Esophagus mucosa (tissue), 1 donor: ENCODE measurements around the gene GNAS. TPM values are rescaled to one million over a fixed set of nuclear protein-coding genes. Genes with fewer than 3 reads are reported as not detected.
"Not testable (repeated sequence)": the region's sequence is repeated elsewhere in the genome, so short reads cannot be mapped to it uniquely, and the experiment has no call there.

ENCODE experiments used
- ATAC-seq: fragments of 200-7000 bp; cut with Tn5 transposase; one replicate; pipeline ENCODE4 v1.9.1; 2020
- total RNA-seq: library from RNA; stranded (reverse); gene quantifications from one replicate; pipeline ENCODE4 v1.2.4, GENCODE V29; 2023
- donor health status: DM: yes; HTN: yes; CAD: no.

The GNAS gene
- total RNA-seq, 1 donor from 2014 or later, result 361 TPM

DNA sequence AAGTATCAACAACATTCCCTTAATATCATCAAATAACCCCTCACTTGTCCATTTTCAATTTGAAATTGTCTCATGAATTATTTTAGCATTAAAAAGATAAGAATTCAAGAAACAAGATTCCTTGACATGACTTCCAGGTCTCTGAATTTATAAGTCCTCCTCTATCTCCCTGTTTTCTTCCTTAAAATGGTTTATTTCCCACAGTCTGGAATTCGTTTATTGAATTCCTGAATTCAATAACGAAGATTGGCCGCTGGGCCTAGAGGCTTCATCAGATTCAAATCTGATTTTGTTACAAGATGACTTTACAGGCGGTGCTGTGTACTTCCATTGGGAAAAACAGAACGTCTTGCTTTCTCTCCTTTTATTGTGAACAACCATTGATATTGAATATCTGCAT lies 79.7 kb downstream of the GNAS start:
- no peak for ATAC-seq

DNA sequence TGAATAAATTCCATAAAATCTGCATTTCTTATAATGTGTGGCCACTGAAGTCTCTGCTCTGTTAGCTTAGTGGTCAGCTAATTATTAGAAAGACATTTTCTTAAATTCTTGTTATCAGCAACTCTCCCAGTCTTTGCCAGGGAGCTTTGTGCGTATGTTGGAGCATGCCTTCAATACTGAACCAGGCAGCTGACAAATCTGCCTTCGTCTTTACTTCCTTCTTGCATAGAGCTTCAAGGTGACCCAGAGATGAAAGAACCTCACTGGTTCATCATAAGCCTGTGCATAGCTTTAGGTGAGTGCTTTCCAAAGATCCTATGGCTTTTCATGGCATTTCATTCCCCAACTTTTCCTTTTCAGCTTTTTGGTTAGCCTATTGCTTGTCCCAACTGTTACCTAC lies 85.6 kb downstream of the GNAS start:
- no peak for ATAC-seq

DNA sequence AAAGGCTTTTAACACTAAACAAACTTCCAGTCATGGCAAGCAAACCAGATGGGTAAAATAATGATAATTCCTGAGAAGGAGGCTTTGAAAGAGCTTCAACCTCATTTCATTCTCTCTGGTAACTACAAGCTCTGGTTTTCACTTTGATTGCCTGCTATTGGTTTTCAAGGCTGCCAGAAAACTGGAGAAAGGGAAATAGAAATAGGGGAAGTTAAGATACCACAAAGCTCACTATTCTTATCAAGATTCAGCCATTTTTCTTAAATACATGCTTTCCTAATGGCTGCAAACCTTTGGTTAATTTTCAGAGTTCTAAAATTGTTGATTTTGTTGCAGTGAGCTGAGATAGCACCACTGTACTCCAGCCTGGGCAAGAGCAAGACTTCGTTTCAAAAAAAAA lies 86.0 kb downstream of the GNAS start:
- no peak for ATAC-seq

DNA sequence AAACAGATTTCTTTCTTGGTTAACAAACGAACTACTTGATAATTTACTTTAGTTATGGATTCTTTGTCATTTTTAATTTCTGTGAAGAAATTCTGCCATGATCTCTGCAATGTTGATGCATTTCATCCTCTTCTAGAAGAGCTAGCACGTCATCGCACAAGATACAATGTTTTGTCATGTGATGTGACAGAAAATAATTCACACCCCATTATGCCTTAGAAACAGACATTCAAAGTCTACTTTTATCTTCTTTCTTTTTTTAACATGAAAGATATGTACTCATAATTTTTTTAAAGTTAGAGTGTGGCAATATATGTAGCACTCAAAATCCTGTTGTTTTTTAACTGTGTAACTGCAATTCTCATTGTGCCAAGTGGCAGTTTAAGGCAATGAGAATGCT lies 89.0 kb downstream of the GNAS start:
- ATAC-seq, result no peak

DNA sequence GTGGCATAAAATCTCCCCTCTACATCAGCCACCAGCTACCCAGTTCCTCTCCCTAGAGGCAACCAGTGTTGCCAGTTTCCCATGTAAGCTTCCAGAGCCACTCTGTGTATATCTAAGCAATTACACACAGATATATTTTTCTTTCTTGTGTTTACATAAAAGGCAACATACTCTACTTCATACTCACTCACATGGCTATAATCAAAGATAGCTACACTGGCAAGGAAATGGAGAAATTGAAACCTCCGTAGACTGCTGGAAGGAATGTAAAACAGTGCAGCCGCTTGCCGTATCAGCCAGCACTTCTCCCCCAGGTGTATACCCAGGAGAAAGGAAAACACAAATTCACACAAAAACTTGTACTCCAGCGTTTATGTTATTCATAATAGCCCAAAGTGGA lies 90.0 kb downstream of the GNAS start:
- ATAC-seq, result no peak

DNA sequence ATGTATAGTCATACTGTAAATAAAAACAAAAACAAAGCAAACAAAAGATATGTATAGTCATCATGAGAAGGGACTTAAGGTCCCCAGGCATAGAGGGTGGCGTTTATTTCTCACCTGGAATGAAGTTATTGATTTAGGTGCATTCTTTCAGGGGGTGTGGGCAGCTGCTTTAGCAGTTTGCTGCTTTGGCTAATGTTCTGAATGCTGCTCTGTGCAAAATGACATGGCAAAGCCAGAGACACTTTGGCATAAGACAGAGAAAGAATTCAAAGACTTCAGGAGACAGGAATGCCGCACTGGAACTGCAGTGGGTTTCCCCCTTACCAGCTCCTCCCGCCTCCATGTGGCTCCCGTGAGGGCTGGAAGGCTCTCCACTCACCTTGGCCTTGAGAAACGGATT lies 92.1 kb downstream of the GNAS start:
- ATAC-seq, result no peak

DNA sequence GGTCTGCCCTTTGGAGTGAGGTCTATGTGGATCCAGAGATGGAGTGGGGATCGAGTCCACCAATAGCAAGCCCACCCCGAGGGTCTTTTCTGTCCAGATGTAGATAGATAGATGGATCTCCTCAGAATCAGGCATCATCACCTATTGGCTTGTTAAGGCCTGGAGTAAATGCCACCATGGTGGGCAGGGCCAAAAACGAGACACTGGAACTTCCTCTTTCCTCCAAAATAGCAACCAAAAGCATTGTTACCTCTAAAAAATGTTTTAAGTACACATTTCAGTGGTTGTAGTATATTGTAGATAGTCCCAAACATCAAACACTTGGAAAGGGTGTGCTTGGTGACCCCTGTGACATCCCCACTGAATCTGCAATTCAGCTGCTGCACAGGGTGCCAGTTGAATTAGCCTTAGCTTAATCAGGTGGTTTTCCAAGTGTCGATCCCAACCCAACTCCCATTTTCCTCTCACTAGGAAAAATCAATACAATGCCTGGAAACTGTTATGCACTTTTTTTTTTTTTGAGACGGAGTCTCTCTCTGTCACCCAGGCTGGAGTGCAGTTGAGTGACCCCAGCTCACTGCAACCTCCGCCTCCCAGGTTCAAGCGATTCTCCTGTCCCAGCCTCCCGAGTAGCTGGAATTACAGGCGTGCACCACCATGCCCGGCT lies 93.6 kb downstream of the GNAS start:
- ATAC-seq, result no peak

DNA sequence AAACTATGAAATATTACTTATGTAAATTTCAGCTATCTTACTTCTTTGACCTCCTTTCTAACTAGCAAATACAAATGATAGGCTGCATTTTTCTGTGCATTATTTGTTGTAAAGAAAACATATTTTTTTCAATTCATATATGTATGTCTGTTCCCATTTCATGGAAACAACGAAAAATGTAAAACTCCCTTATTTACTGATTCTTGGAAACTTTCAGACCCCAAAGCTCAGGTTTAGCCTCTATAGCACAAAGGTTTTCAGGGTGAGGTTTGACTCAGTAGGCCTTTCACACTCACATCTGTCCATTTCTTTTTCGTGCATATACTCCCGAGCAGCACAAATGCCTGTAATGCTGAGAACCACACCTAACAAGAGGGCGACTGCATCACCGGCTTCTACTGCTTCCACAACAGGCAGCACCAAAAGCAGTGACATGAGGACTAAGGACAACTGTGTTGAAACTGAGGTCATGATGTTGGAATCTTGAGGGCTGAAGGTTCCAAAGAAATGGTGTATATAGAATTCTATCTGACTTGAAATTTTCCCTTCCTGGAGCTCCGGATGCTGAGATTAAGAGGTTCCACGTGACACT lies 95.4 kb downstream of the GNAS start:
- ATAC-seq, result not testable (repeated sequence)

DNA sequence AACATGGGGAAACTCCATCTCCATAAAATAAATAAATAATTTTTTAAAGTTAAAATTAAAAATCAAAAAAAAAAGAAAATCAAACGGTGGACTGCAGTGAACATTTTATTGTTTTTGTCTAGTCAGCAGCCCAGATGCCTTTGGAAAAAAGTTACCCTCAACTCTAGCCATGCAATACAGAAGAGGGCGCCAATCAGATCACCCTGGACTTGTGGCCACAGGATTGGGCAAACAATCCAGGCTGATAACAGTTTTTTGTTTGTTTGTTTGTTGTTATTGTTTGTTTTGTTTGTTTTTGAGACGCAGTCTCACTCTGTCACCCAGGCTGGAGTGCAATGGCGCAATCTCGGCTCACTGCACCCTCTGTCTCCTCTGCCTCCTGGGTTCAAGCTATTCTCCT lies 98.1 kb downstream of the GNAS start:
- ATAC-seq, result no peak

DNA sequence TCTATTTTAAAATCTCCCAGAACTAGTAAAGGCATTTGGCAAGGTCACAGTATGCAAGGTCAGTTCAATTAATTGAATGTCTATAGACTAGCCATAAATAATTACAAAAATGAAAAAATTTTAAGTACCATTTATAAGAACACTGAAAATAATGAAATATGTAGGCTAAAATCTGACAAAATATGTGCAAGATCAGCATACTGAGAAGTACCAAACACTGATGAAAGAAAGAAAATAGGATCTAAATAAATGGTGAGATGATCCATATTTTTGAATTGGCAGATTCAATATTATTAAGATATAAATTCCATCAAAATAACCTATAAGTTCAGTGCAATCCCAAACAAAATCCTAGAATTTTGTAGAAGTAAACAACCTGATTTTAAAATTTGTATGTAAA lies 100.5 kb downstream of the GNAS start:
- ATAC-seq, result no peak

DNA sequence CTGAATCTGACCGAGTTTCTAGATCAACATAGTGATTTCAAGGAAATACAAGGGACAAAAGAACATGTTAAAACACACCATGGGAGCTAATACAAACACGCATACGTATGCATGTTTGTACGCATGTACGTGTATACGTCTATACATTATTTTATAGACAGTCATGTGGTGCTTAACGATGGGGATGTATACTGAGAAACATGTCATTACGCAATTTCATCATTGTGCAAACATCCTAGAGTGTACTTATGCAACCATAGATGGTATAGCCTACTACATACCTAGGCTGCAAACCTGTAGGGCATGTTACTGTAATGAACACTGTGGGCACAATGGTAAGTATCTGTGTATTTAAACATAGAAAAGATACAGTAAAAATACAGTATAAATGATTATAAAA lies 103.6 kb downstream of the GNAS start:
- peak; percentile 44 for ATAC-seq

DNA sequence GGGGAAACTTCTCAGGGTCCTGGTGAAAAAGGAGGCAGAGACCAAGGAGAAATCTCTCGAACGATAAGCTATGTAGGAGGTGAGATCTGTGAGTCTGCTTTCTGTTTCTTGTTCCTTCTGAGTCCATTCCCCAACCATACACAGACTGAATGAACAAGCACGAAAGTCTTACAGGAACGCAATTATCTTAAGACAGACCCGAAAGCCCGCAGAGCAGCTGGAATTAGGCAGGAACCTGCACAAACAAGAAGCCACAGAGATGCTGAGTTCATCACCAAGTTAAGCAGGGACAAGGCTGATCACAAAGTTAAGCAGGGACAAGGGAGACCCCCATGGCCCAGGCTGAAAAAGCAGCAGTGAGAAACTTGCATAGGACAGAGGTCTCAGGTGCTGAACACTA lies 107.1 kb downstream of the GNAS start:
- ATAC-seq, result no peak

Other genes with a start within 250 kb of the GNAS start
- 27.0 TPM for gene STX16, start 201.4 kb upstream of the GNAS start, total RNA-seq
- 21.9 TPM for gene NPEPL1, start 159.9 kb upstream of the GNAS start, total RNA-seq
- 0.64 TPM for gene GNAS-AS1, start 1.8 kb upstream of the GNAS start, total RNA-seq
- 35.8 TPM for gene NELFCD, start 128.5 kb downstream of the GNAS start, total RNA-seq
- gene CTSZ, start 154.5 kb downstream of the GNAS start, total RNA-seq, result 23.8 TPM
- not detected for gene TUBB1, start 166.7 kb downstream of the GNAS start, total RNA-seq
- 60.8 TPM for gene ATP5F1E, start 179.6 kb downstream of the GNAS start, total RNA-seq
- 62.5 TPM for gene PRELID3B, start 190.1 kb downstream of the GNAS start, total RNA-seq